ENCODE data around the gene MYLK. TPM values are rescaled to one million over a fixed set of nuclear protein-coding genes. Genes with fewer than 3 reads are reported as not detected.

The MYLK gene
- total RNA-seq, 1 donor from 2014 or later, result 196 TPM

- Histone ChIP-seq H3K27me3 (no peaks in the 10 kb centered on the region), H3K4me3 (no peak overlapping the region), H3K4me1 (peaks cover 22 to 41% of the 10 kb centered on the region in 2 donors), H3K9me3 (no peaks in the 10 kb centered on the region), H3K27ac (peak overlapping the region; percentile 83 to 86), H3K36me3 (peaks cover 0 to 5% of the 10 kb centered on the region in 2 donors)
- no peak for DNase-seq (ENCODE audit: low spot score in 2 of 2)
- no peak for TF ChIP-seq CTCF (IDR thresholded peaks at IDR 0.05)
- intact Hi-C loops (cut with DNase I), result no loop called here
Measured at GRCh38 chr3:123782488-123782887, 101.6 kb downstream of the MYLK start.

- intact Hi-C loops (cut with DNase I), result no loop called here
- Histone ChIP-seq H3K27ac (peak overlapping the region; percentile 83 to 86), H3K36me3 (no peaks in the 10 kb centered on the region), H3K4me3 (no peak overlapping the region), H3K9me3 (no peaks in the 10 kb centered on the region), H3K27me3 (no peaks in the 10 kb centered on the region), H3K4me1 (peaks cover 22 to 48% of the 10 kb centered on the region in 2 donors)
- no peak for DNase-seq (ENCODE audit: low spot score in 2 of 2)
- TF ChIP-seq CTCF (IDR thresholded peaks at IDR 0.05), result no peak
Measured at GRCh38 chr3:123781571-123782275, 102.4 kb downstream of the MYLK start.

- TF ChIP-seq CTCF (IDR thresholded peaks at IDR 0.05), result no peak
- Histone ChIP-seq H3K4me1 (peaks cover 22 to 50% of the 10 kb centered on the region in 2 donors), H3K27ac (peak overlapping the region; percentile 83 to 86), H3K36me3 (no peaks in the 10 kb centered on the region), H3K4me3 (no peak overlapping the region), H3K27me3 (no peaks in the 10 kb centered on the region), H3K9me3 (no peaks in the 10 kb centered on the region)
- intact Hi-C loops (cut with DNase I), result no loop called here
- DNase-seq (ENCODE audit: low spot score in 2 of 2), result no peak
Measured at GRCh38 chr3:123781138-123781537, 103.0 kb downstream of the MYLK start.

- intact Hi-C loops (cut with DNase I), result no loop called here
- no peak overlapping the region for H3K4me3 ChIP-seq
- no peaks in the 10 kb centered on the region for H3K27me3 ChIP-seq
- TF ChIP-seq CTCF (IDR thresholded peaks at IDR 0.05), result no peak
- H3K36me3 ChIP-seq, result no peaks in the 10 kb centered on the region
- no peak for DNase-seq (ENCODE audit: low spot score in 2 of 2)
- H3K9me3 ChIP-seq, result no peaks in the 10 kb centered on the region
- peak overlapping the region; percentile 83 to 86 for H3K27ac ChIP-seq
- H3K4me1 ChIP-seq, result peaks cover 22 to 54% of the 10 kb centered on the region in 2 donors
Measured at GRCh38 chr3:123780656-123781055, 103.5 kb downstream of the MYLK start.

GRCh38 chr3:123779655-123780231 lies 104.4 kb downstream of the MYLK start:
- Histone ChIP-seq H3K36me3 (no peaks in the 10 kb centered on the region), H3K4me3 (no peak overlapping the region), H3K9me3 (no peaks in the 10 kb centered on the region), H3K4me1 (peaks cover 22 to 61% of the 10 kb centered on the region in 2 donors), H3K27ac (peak overlapping the region; percentile 83 to 86), H3K27me3 (no peaks in the 10 kb centered on the region)
- TF ChIP-seq CTCF (IDR thresholded peaks at IDR 0.05), result no peak
- no peak for DNase-seq (ENCODE audit: low spot score in 2 of 2)
- intact Hi-C loops (cut with DNase I), result loop anchor here (1.0 to 5.0 kb wide), 3 partner anchors 13 to 38 kb away; no protein-coding TSS in a partner anchor

All from ascending aorta (tissue), 2 donors.